T-helper 1 cell (primary cell): ENCODE data around the gene FAM200C.

Experiments used
- DNase-seq, 5 donors: peaks; one replicate each; pipeline ENCODE4 v3.0.0-alpha.2; 2012 to 2020

Gene FAM200C

GRCh38 chr5:160366230-160366629, 33.6 kb downstream of the FAM200C start:
- DNase-seq: no peak

DNA sequence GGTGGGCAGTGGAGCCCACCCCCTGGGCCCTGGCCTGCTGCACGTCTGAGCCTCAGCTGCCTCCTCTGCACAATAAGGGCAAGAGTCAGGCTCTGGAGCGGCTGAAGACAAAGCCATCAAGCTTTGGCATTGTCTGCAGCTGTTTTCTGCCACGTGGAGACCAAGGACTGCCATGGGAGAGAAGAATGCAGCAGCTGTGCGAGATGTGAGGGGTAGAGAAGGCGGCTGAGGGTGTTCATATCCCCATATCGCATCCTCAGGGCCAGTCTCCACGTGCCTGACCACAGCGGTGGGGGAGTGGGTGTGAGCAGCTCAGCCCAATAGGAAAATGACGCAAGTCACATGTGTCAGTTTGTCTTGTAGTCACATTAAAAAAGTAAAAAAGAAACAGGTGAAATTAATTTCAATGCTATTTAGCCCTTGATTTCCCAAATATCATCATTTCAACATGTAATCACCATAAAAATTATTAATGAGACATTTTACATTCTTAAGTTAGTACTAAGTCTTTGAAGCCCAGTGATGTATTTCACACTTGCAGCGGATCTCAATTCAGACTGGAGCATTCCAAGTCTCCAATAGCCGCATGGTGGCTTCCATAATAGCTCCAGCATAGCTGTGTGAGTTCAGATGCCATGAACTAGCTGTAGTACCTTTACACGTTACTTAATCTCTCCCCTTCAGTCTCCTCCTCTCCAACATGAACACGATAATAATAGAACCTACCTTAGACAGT, 36.0 kb downstream of the FAM200C start:
- no peak for DNase-seq

DNA sequence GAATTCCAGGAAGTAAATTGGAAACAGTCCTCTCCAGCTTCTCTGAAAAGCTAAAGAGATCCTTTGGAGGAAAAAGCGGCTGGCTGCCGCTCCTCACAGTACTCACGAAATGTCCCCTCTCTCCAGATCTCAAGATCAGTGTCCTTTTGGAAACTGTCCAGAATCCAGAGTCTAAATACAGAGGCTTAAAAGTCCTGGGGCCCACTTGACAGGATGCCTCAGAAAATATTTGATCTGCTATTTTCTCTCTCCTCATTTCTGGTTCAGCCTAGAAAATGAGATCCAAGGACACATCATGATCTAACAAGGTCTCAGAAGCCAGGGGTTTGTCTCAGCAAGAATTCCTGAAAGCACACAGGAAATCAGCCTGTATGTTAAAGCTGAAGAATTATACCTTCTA, 36.6 kb downstream of the FAM200C start:
- DNase-seq: no peak

- DNase-seq: no peak
Observed at GRCh38 chr5:160361624-160362228, 38.1 kb downstream of the FAM200C start.

- DNase-seq: no peak
Observed at GRCh38 chr5:160360310-160360709, 39.5 kb downstream of the FAM200C start.

DNA sequence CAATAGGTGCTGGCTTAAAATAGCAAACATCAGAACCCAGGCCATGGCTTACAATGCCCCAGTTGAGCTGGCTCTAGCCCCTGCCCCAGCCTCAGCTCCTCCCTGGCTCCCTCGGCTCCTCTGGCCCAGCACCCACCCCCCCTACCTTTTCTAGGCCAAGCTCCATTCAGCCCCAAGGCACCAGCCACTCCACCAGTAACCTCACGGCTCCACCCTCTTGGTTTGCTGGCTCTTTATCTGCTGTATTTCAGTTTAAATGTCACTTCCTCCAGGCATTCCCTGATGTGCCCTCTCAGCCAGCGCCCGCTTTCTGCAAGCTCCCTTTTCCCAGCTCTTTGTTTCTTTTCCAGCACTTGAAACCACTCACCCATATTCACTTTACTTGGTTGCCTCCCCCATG, 40.0 kb downstream of the FAM200C start:
- DNase-seq: no peak

DNA sequence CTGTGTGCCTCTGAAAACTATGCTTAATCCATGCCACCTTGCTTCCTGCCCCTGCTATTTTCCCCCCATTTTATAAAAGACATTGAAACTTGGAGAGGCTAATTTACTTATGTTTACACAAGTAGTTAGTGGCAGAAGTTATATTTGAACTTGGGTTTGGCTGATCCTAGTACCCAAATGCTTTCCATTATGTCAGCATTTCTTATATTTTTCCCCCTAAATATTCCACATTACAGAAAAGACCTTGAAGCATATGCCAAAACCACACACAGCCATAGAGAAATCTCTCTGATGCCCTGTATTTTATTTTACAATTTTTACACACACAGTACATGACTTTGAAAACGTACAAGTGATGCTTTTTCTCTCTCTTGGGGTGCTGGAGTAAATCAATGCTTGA, 40.6 kb downstream of the FAM200C start:
- DNase-seq: no peak

DNA sequence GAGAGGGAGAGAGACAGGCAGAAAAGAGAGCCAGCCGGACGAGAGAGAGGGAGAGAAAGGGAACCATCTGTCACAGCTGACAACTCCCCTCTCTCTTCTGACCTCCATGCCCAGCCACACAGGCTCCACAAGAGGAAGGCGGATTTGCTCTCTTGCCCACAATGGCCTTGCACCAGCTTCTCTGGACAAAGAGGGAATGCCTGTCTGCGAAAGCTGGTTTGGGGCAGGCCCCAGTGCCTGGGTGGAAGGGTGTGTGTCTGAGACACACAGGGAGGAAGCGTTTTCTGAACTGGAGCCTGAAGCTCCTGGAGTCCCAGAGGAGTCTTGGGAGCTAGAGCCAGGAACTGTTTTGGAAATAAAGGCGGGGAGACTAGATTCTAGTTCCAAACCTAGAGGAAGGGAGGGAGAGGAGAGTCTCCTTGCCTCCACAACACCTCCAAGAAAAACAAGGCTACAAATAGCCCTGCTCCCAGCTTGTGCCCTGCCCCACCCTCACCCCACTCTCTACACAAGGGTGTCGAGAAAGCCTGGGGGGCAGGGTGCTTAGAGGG, 41.9 kb downstream of the FAM200C start:
- no peak for DNase-seq

- no peak for DNase-seq
Observed at GRCh38 chr5:160357394-160357793, 42.5 kb downstream of the FAM200C start.

DNA sequence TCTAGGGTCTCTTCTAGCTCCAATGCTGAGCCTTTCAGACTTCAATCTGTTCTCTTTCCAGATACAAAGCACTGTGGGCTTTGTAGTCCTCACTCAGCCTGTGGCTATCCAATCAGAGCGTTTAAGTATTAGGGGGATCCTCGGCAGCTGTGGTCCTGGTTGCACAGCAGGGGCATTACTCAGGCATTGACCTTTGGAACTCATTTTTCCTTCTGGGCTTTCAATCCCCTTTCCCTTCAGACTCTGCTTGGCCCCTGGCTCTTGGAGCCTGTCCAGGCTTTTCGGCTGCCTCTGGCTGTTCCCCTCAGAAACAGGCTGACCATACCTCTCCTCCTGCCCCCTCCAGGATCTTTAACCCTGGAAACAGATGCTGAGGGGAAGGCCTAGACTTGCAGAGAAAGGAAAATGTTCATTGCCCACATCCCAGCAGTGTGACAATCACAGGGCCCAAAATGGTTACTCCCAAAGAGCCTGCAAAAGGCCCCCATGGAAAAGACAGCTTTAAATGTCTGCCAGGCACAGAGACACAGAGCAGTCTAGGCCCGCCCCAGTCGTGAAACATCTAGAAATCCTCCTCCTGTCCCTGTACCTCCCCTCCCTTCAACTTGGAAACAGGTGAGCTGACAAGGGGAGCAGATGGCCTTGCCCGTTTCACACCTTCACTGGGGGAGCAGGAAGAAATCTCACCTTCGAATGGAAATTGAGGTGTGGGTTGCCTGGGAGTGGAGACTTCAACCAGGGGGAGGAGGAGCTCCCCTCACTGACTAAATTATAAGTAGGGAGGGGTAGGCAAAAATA, 43.1 kb downstream of the FAM200C start:
- DNase-seq: no peak

- no peak for DNase-seq
Observed at GRCh38 chr5:160354666-160355065, 45.2 kb downstream of the FAM200C start.

GRCh38 chr5:160353379-160353778, 46.5 kb downstream of the FAM200C start:
- DNase-seq: no peak

DNA sequence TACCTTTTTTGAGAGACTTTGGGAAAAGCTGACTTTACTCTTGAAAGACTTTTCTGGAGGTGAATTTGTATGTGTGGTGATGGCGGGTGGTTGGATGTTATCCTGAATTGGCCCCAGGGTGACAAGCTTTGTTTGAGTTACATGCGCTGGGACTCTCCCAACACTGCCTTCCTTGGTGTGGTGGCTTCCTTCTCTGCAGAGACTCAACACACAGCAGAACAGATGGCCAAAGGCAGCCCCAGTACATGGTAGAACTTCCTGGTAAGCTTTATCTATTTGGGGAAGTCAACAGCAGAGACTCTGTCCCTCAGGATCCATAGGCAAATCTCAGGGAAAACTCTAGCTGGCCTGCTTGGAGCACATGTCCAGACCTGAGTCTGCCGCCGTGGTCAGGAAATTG, 47.5 kb downstream of the FAM200C start:
- DNase-seq: no peak

DNA sequence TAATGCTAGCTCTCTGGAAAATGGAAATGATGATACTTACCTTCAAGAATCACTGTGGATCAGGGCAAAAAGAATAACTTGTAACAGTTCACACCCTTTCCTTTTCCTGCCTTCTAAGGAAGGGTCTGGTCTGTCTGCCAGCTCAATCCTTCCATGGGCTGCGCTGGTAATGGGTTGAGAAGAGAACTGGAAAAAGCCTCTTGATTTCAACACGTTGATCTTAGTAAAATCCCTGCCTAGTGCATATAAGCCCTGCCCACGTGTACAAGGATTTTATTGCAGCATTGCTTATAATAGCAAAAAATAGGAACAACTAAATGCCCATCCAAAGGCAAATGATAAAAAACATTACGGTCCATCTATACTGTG, 49.9 kb downstream of the FAM200C start:
- DNase-seq: no peak

DNA sequence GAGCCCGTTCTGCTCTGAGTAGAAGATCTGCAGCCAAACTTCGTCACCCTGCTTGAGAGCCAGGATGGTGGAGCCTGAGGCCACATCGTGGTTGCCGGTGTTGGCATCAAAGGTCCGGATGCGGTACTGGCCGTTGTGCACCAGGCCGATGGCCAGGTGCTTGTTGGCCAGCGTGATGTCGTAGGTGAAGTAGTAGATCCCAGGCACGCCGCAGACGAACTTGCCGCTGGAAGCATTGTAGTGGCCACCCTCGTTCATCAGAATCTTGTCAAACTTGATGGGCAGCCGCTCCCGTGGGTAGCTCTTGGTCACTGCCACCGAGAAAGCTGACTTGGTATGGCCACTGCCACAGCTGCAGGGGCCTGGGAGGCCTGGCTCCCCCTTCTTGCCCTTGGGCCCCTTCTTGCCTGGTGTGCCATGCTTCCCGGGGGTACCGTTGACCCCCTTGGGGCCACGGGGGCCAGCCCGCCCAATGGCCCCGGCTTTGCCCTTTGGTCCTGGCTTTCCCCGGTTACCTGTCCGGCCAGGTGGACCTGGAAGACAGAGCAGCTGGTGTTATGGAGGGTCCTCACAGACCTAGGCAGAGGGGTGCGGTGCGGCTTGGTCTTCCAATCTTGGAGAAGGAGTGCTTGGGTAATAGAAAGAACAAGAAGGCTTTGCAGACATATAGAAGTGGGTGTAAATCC, 50.5 kb downstream of the FAM200C start:
- no peak for DNase-seq

GRCh38 chr5:160348080-160348479, 51.8 kb downstream of the FAM200C start:
- DNase-seq: no peak

GRCh38 chr5:160347448-160347847, 52.4 kb downstream of the FAM200C start:
- no peak for DNase-seq
